ENCODE results near the gene CLSTN3.
A peak's percentile ranks its signal among the peaks of the same experiment; 100 is the strongest.

The CLSTN3 gene

GRCh38 chr12:7129872-7130691 lies at the start of gene CLSTN3:
Gene CLSTN3, plus strand, starts transcription at chr12:7130371. Its CDS starts 278 bp downstream, at chr12:7130649.
- peak; percentile 100 for DNase-seq

- no peak for DNase-seq
Observed at GRCh38 chr12:7081037-7081436, 49.1 kb upstream of the CLSTN3 start.

- DNase-seq: no peak
Observed at GRCh38 chr12:7083125-7083524, 47.0 kb upstream of the CLSTN3 start.

GRCh38 chr12:7089196-7089871 lies 40.8 kb upstream of the CLSTN3 start:
- no peak for DNase-seq

- no peak for DNase-seq
Observed at GRCh38 chr12:7090222-7090998, 39.8 kb upstream of the CLSTN3 start.

- no peak for DNase-seq
Observed at GRCh38 chr12:7091171-7091570, 39.0 kb upstream of the CLSTN3 start.

- DNase-seq: no peak
Observed at GRCh38 chr12:7091660-7092228, 38.4 kb upstream of the CLSTN3 start.

- peak; percentile 96 for DNase-seq
Observed at GRCh38 chr12:7092229-7092985, 37.8 kb upstream of the CLSTN3 start, which contains the start of gene C1R. Gene C1R, minus strand, starts transcription at chr12:7092445. Its CDS starts 57 bp downstream, at chr12:7092388.

- no peak for DNase-seq
Observed at GRCh38 chr12:7092986-7093460, 37.1 kb upstream of the CLSTN3 start.

GRCh38 chr12:7093486-7093885 lies 36.7 kb upstream of the CLSTN3 start:
- no peak for DNase-seq

GRCh38 chr12:7093892-7094291 lies 36.3 kb upstream of the CLSTN3 start:
- DNase-seq: no peak

GRCh38 chr12:7096006-7096932 lies 33.9 kb upstream of the CLSTN3 start:
- no peak for DNase-seq

GRCh38 chr12:7096979-7097378 lies 33.2 kb upstream of the CLSTN3 start:
- DNase-seq: peak; percentile 99

- peak; percentile 36 for DNase-seq
Observed at GRCh38 chr12:7099290-7099996, 30.7 kb upstream of the CLSTN3 start.

- DNase-seq: no peak
Observed at GRCh38 chr12:7100239-7100638, 29.9 kb upstream of the CLSTN3 start.

GRCh38 chr12:7101047-7101693 lies 29.0 kb upstream of the CLSTN3 start:
- DNase-seq: no peak

- DNase-seq: no peak
Observed at GRCh38 chr12:7101694-7102131, 28.5 kb upstream of the CLSTN3 start.

- no peak for DNase-seq
Observed at GRCh38 chr12:7102582-7102981, 27.6 kb upstream of the CLSTN3 start.

GRCh38 chr12:7103837-7104584 lies 26.2 kb upstream of the CLSTN3 start:
- DNase-seq: no peak

Measured in NCI-H2171 (cell line).